Esophagus squamous epithelium (tissue), 4 donors: ENCODE results near the gene KLHL18.

Experiments
- POLR2A ChIP-seq, 4 donors: fragments of 450-650 bp; IDR thresholded peaks; one replicate each; pipeline ENCODE4 v1.6.1; 2017; ENCODE audit warnings: antibody characterized with exemption in 4 of 4, mild to moderate bottlenecking in 4 of 4, moderate library complexity in 3 of 4
- TF ChIP-seq, protein P1 (sequence below), 6 experiments: fragments of 450-650 bp in 4 of 6; fragments of 200-600 bp in 2 of 6; sonication (generic) in 2 of 6; IDR thresholded peaks; one replicate each; pipeline ENCODE4 v1.5.1; 2016 to 2019; ENCODE audit warnings: antibody characterized with exemption in 6 of 6, mild to moderate bottlenecking in 4 of 6, moderate library complexity in 4 of 6

DNA sequence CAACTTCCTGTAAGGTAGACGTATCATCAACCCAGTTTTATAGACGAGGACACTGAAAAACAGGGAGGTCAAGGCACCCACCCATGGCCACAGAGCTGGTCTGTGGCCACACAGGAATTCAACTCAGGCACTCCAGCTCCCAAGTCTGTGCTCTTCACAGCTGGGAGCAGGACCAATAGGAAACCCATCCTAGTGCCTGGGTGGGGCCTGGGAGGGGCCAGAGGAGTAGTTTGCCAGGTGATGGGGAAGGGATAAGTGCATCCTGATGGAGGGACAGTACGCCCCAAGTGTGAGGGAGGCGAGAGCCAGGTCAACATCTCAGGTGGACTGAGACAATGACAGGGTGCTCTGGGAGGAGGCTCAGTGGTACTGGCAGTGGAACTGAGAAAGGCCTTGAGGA, 22.1 kb upstream of the KLHL18 start:
- TF ChIP-seq, protein P1, sequence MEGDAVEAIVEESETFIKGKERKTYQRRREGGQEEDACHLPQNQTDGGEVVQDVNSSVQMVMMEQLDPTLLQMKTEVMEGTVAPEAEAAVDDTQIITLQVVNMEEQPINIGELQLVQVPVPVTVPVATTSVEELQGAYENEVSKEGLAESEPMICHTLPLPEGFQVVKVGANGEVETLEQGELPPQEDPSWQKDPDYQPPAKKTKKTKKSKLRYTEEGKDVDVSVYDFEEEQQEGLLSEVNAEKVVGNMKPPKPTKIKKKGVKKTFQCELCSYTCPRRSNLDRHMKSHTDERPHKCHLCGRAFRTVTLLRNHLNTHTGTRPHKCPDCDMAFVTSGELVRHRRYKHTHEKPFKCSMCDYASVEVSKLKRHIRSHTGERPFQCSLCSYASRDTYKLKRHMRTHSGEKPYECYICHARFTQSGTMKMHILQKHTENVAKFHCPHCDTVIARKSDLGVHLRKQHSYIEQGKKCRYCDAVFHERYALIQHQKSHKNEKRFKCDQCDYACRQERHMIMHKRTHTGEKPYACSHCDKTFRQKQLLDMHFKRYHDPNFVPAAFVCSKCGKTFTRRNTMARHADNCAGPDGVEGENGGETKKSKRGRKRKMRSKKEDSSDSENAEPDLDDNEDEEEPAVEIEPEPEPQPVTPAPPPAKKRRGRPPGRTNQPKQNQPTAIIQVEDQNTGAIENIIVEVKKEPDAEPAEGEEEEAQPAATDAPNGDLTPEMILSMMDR (IDR thresholded peaks at IDR 0.05) = no peak
- no peak for TF ChIP-seq POLR2A (IDR thresholded peaks at IDR 0.05)
